Neural cell (in vitro differentiated cells): ENCODE results near the gene REL.

Experiments
- CTCF ChIP-seq: fragments of 450-650 bp; IDR thresholded peaks from 2 replicates; pipeline ENCODE4 v1.5.1; 2014; ENCODE audit warnings: antibody characterized with exemption, mild to moderate bottlenecking, moderate library complexity; ENCODE audit not compliant: poor library complexity, severe bottlenecking
- EP300 ChIP-seq: fragments of 450-650 bp; conservative IDR thresholded peaks from 2 replicates; pipeline ENCODE4 v1.6.1; 2014; ENCODE audit warnings: antibody characterized with exemption, mild to moderate bottlenecking, moderate library complexity; ENCODE audit not compliant: poor library complexity, severe bottlenecking
- RAD21 ChIP-seq: fragments of 450-650 bp; conservative IDR thresholded peaks from 2 replicates; pipeline ENCODE4 v1.6.1; 2014; ENCODE audit warnings: antibody characterized with exemption, mild to moderate bottlenecking, moderate library complexity
- REST ChIP-seq: IDR thresholded peaks from 2 replicates; pipeline ENCODE4 v1.6.1; 2012; ENCODE audit warnings: borderline replicate concordance
- SMC3 ChIP-seq: fragments of 450-650 bp; conservative IDR thresholded peaks from 2 replicates; pipeline ENCODE4 v1.6.1; 2014; ENCODE audit warnings: antibody characterized with exemption, mild to moderate bottlenecking, moderate library complexity; ENCODE audit not compliant: poor library complexity

GRCh38 chr2:60875520-60875919 lies 5.9 kb upstream of the REL start:
- no peak for TF ChIP-seq CTCF
- no peak for TF ChIP-seq RAD21
- TF ChIP-seq EP300 = no peak
- TF ChIP-seq REST = no peak
- no peak for TF ChIP-seq SMC3
